IPS DF 6.9 (cell line): ENCODE data around the gene BTBD3.

ENCODE experiments used
- DNase-seq: peaks from one replicate; pipeline ENCODE4 v3.0.0-alpha.2; 2013; ENCODE audit warnings: low read depth, low spot score
- H3K27ac ChIP-seq: one replicate; pipeline ENCODE4 v1.5.1; 2013; ENCODE audit warnings: low read length, control low read depth
- H3K27me3 ChIP-seq: 2 replicates; pipeline ENCODE4 v1.6.1; 2013; ENCODE audit warnings: mild to moderate bottlenecking, low read length; ENCODE audit not compliant: control insufficient read depth, insufficient read depth
- H3K36me3 ChIP-seq: 2 replicates; pipeline ENCODE4 v1.6.1; 2013; ENCODE audit warnings: low read length; ENCODE audit not compliant: control insufficient read depth, insufficient read depth
- H3K4me1 ChIP-seq: 2 replicates; pipeline ENCODE4 v1.6.1; 2013; ENCODE audit warnings: low read length; ENCODE audit not compliant: control insufficient read depth, insufficient read depth
- H3K4me3 ChIP-seq: 2 replicates; pipeline ENCODE4 v1.5.1; 2013; ENCODE audit warnings: mild to moderate bottlenecking, low read length
- H3K9me3 ChIP-seq: 2 replicates; pipeline ENCODE4 v1.6.1; 2013; ENCODE audit warnings: low read length, inconsistent platforms; ENCODE audit not compliant: control insufficient read depth, insufficient read depth
- WGBS: extraction: QIAGEN DNeasy Blood & Tissue Kit; methylation state at CpG from one replicate; pipeline ENCODE4 v1.1.7; 2013; ENCODE audit warnings: mixed read lengths, missing lambda C conversion rate; ENCODE audit not compliant: insufficient read length, insufficient coverage; 5-methylcytosine and 5-hydroxymethylcytosine counted together

BTBD3 gene

DNA sequence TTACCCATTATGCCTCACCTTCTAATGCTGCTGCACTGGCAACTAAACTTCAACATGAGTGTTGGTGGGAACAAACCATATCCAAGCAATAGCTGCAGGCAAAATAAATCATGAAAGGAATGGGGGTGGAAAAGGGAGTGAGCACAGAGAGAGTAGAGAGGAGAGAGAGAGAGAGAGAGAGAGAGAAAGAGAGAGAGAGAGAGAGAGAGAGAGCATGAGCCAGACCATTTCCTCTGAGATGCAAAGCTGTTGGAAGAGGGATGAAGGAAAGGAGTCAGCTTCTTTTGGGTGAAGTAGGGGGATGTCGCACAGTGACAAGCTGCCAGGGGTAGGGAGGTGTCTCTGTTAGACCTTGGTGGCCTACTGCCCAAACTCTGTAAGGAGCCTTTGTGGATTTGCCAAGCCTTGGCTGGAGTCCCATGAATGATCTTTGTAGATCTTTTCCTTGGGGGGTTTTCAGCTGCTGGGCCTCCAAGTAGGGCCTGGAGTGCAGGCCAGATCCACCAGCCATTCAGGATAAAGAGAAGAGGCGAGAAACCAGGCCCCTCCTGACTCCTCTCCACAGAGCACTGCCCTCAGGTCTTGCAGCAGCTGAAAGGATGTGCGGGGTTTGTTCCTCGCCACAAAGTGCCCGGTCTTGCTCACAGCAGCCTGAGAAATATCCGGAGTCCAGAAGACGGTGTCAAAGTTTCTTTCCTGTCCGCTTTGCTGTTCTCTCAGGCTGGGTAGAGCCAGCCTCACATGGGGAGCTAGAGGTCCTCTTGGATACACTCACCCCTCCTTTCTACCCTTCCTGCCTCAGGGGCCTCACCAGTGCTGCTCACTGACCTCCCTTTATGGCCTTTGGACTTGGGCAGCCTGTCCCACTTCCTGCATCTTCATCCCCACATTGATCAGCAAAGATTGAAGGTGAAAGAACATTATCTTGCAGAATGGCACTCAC lies 17.8 kb downstream of the BTBD3 start:
- no peaks in the 10 kb centered on the region for H3K27me3 ChIP-seq
- H3K4me3 ChIP-seq, result no peak overlapping the region
- no peaks in the 10 kb centered on the region for H3K36me3 ChIP-seq
- H3K9me3 ChIP-seq, result no peaks in the 10 kb centered on the region
- no peak for DNase-seq
- H3K4me1 ChIP-seq, result no peaks in the 10 kb centered on the region
- no CpG with 5 or more reads among the region's 8 CpGs for WGBS
- H3K27ac ChIP-seq, result no peak overlapping the region

DNA sequence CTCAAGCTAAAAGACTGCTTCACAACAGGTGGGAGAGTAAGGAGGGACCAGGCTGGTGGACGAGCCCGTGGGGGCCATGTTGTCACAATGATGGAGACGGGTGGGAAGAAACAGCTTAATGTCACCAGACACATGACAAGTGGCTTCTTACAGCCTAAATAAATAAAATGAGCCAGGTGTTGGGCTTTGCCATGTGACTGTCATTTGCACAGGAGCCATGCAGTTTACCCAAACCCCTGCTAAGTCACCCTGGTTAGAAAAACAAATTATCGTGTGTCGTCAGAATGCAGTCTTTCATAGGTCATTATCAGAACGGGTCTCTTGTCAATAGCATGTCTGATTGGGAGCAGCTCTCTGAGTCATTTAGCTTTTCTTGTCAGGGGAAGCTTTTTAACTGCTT lies 18.5 kb downstream of the BTBD3 start:
- no CpG with 5 or more reads among the region's 6 CpGs for WGBS
- H3K27ac ChIP-seq, result no peak overlapping the region
- DNase-seq, result no peak

DNA sequence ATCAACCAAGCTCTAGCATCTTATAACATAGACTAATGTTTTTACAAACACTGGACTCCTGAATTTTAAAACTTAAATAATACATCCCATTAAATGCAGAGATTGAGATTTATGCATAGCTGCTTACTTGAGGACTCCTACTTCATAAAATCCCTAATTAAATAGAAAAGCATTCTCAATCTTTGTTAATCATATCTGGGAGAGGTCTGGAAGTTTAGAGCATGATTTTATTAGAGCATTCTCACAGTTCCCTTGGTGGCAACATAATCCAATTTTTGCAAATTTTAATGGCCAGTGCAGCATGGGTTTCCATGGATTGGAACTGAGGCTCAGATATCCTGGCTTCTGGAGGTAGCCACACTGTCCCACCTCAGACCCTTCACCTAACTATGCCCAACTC lies 19.5 kb downstream of the BTBD3 start:
- Histone ChIP-seq H3K4me3 (no peak overlapping the region), H3K4me1 (no peaks in the 10 kb centered on the region), H3K9me3 (no peaks in the 10 kb centered on the region), H3K27ac (no peak overlapping the region), H3K27me3 (no peaks in the 10 kb centered on the region), H3K36me3 (no peaks in the 10 kb centered on the region)
- no peak for DNase-seq

More for the DNA sequence above, 18.5 kb downstream of the BTBD3 start:
- no peaks in the 10 kb centered on the region for H3K36me3 ChIP-seq
- H3K4me1 ChIP-seq, result no peaks in the 10 kb centered on the region
- no peaks in the 10 kb centered on the region for H3K9me3 ChIP-seq
- no peak overlapping the region for H3K4me3 ChIP-seq
- no peaks in the 10 kb centered on the region for H3K27me3 ChIP-seq

DNA sequence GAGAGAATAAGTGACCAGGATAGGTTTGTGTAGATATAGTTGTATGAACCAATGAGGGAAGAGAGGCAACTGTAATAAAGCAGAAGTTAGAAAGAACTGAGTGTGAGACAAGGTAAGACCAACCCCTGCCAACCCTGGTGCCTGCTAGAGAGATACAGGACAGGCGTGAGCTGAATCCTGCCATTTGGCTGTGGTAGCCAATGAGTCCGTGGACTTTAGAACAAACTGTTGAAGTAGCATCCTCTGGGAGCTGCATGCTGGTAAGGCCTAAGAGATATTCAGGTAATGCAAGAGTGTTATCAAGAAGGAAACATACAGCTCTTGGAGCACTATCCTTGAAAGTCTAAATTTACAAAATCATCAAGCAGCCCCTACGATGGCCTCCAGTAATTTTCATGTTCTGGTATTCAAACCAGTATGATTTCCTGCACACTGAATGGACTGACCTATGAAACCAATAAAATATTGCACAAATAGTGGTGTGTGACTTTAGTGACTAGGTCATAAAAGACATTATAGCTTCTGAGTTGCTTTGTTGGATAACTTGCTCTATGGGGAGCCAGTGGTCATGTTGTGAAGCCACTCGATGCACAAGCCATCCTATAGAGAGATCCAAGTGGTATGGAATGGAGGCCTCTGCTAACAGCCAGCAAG lies 24.0 kb downstream of the BTBD3 start:
- no CpG with 5 or more reads among the region's 4 CpGs for WGBS
- Histone ChIP-seq H3K27me3 (no peaks in the 10 kb centered on the region), H3K27ac (no peak overlapping the region), H3K4me3 (no peak overlapping the region), H3K4me1 (no peaks in the 10 kb centered on the region), H3K9me3 (no peaks in the 10 kb centered on the region), H3K36me3 (no peaks in the 10 kb centered on the region)
- no peak for DNase-seq

DNA sequence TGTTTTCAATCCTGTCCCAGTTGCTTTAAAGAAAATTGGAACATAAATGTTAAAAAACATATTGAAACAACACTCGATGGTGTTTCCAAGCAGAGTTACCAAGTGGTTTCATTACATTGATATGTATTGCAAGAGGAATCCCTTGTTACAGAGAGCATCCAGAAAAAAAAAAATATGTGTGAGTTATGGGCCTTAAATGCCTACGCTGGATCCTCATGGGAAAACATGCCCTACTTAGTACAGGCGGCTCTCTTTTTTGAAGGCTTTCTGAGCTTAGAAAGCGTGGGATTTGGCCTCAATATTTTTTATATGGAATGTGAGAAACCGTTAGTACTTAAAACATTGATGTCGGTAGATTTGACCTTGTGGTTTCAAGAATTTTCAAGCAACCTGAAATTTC lies 26.1 kb downstream of the BTBD3 start:
- Histone ChIP-seq H3K9me3 (no peaks in the 10 kb centered on the region), H3K4me1 (no peaks in the 10 kb centered on the region), H3K27me3 (no peaks in the 10 kb centered on the region), H3K4me3 (no peak overlapping the region), H3K27ac (no peak overlapping the region), H3K36me3 (no peaks in the 10 kb centered on the region)
- DNase-seq, result no peak
- WGBS, result no CpG with 5 or more reads among the region's 6 CpGs

DNA sequence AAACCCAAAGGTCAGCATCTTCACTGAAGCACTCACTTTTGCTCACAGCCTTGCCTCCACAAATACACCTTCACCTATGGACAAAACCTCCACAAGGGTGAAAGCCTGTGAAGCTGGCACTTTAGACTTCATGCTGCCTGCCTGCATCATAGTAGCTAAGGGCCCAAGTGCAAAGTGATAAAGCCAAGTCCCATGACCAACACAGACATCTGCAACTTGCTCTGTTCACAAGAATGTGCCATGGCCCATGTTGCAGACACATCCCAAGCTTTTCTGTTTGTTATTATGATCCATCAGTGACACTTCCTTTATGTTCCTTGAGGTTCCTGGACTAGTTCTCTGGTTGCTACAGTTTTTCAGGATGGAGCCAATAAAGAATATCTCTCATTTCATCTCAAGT lies 31.1 kb downstream of the BTBD3 start:
- Histone ChIP-seq H3K36me3 (no peaks in the 10 kb centered on the region), H3K9me3 (no peaks in the 10 kb centered on the region), H3K27ac (no peak overlapping the region), H3K4me3 (no peak overlapping the region), H3K4me1 (no peaks in the 10 kb centered on the region), H3K27me3 (no peaks in the 10 kb centered on the region)
- DNase-seq, result no peak

DNA sequence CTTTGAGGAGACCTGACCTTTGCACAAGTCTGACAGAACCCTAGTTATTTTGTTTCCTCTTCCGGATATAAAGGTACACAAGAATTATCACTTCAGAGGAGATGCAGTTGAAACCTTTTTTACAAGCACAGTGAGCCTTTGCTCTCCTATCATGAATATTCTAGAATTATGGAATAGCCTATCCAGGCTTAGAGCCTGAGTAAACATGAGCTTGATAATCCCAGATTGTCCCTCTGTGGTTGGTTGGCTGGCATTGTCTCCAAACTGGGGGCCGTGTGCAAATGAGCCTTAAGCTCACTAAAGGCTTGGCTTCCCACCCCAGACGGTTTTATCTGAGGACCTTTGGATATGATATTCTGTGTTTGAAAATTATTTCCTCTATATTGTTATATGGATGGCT lies 32.0 kb downstream of the BTBD3 start:
- H3K9me3 ChIP-seq, result no peaks in the 10 kb centered on the region
- no peak overlapping the region for H3K27ac ChIP-seq
- no peak overlapping the region for H3K4me3 ChIP-seq
- WGBS, result no CpG with 5 or more reads among the region's 3 CpGs
- H3K4me1 ChIP-seq, result no peaks in the 10 kb centered on the region
- no peaks in the 10 kb centered on the region for H3K36me3 ChIP-seq
- DNase-seq, result no peak
- H3K27me3 ChIP-seq, result no peaks in the 10 kb centered on the region

DNA sequence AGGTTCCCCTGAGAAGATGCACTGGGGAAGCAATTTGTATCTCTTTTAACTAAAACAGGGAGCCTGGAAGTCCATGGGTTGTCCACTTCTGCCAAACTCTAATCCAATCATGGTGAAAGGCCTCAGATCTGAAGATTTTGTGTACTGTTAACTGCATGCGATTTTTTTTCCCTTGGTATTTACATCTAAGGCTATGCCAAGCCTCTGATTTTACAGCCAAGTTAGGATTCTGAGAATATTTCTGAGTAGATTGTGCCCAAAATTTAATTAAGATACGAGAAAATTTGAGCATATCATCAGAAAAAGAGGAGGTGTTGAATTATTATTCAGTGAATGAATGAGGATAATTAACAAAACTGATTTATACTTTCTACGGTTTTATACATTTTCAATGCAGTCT lies 34.0 kb downstream of the BTBD3 start:
- H3K36me3 ChIP-seq, result no peaks in the 10 kb centered on the region
- H3K27ac ChIP-seq, result no peak overlapping the region
- no peak for DNase-seq
- WGBS, result no CpG with 5 or more reads among the region's 3 CpGs
- H3K4me3 ChIP-seq, result no peak overlapping the region
- no peaks in the 10 kb centered on the region for H3K9me3 ChIP-seq
- no peaks in the 10 kb centered on the region for H3K4me1 ChIP-seq
- H3K27me3 ChIP-seq, result no peaks in the 10 kb centered on the region

DNA sequence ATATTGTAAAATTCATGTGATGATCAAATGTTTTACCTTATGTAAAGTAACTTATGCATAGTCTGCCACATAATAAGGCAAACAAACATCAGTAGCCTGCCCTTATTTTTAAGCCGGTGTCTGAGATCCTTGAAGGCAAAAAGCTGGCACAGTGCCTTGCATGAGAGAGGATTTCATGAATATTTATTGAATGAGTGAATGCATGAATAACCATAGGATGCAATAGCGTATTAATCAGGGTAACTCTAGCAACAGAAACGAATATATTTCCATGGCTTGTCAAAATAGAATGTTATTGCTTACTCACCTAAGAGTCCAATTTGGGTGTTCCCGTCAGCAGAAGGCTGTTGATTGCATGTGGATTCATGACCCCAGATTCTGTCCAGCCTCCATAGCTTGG lies 34.9 kb downstream of the BTBD3 start:
- no peaks in the 10 kb centered on the region for H3K27me3 ChIP-seq
- no CpG with 5 or more reads among the region's 4 CpGs for whole genome bisulfite sequencing
- no peaks in the 10 kb centered on the region for H3K36me3 ChIP-seq
- DNase-seq, result no peak
- H3K27ac ChIP-seq, result no peak overlapping the region
- H3K4me1 ChIP-seq, result no peaks in the 10 kb centered on the region
- H3K9me3 ChIP-seq, result no peaks in the 10 kb centered on the region
- no peak overlapping the region for H3K4me3 ChIP-seq

DNA sequence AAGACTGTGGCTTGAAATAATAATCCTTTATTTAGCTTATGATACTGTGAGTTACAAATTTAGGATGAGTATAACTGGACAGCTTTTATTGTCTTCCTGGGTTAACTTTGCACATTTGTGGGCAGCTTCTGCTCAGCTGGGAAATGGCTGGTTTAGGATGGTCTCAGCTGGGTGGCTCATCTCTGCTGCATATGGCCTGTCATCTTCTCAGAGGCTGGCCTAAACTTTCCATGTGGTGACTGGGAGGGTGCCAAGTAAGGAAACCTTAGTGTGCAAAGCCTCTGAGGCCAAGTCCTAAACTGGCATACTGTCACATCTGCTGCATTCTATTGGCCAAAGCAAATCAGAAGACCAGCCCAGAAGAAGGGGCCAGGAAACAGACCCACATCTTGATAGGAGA lies 40.2 kb downstream of the BTBD3 start:
- Histone ChIP-seq H3K27me3 (no peaks in the 10 kb centered on the region), H3K4me1 (no peaks in the 10 kb centered on the region), H3K9me3 (no peaks in the 10 kb centered on the region), H3K4me3 (no peak overlapping the region), H3K36me3 (no peaks in the 10 kb centered on the region), H3K27ac (no peak overlapping the region)
- DNase-seq, result no peak

DNA sequence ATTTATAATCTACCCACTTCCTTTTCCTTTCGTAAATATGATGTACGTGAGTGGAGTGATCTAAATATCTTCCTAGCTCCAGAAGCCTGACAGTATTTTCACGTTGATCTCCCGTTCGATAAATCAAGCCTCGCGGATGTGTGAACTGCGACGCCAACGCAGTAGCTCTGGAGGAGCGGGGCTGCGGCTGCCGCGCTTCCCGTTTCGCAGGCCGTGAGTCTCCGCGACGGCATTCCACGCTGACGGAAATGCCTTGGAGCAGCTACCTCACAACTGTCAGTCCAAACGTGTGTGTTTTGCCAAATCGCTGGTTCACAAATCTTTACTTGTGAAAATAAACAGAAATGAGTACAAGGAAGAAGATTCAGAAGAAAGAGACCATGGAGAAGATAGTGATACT lies 41.2 kb downstream of the BTBD3 start:
- no peaks in the 10 kb centered on the region for H3K4me1 ChIP-seq
- DNase-seq, result no peak

More for the DNA sequence above, 41.2 kb downstream of the BTBD3 start:
- WGBS, result no CpG with 5 or more reads among the region's 24 CpGs
- Histone ChIP-seq H3K27me3 (no peaks in the 10 kb centered on the region), H3K36me3 (no peaks in the 10 kb centered on the region), H3K4me3 (no peak overlapping the region), H3K27ac (no peak overlapping the region), H3K9me3 (no peaks in the 10 kb centered on the region)
